H1 (cell line): ENCODE data around the gene DISC1. TPM values are rescaled to one million over a fixed set of nuclear protein-coding genes. Genes with fewer than 3 reads are reported as not detected.

Experiments
- CTCF ChIA-PET: fragments of 300-600 bp; sonication (Branson Sonifier 250); formaldehyde crosslinking; loops from one replicate; lab custom pipeline; 2021; ENCODE audit not compliant: partially characterized antibody; lab: Charles Lee
- POLR2A ChIA-PET: fragments of 300-600 bp; sonication (Branson Sonifier 250); formaldehyde crosslinking; loops from one replicate; lab custom pipeline; 2021; ENCODE audit warnings: inconsistent platforms; ENCODE audit not compliant: partially characterized antibody; lab: Charles Lee
- DNase-seq, 2 experiments: peaks; one replicate each; pipeline versions ENCODE4 v3.0.0 to v3.0.0-alpha.2; 2010 to 2022; ENCODE audit warnings: low spot score in 2 of 2, low read depth in 1 of 2, mixed read lengths in 1 of 2
- FAIRE-seq: peaks from 2 replicates; lab custom pipeline; 2011; peaks lifted over from hg19 to GRCh38; lab: Jason Lieb, UNC
- H2AFZ ChIP-seq: 2 replicates; pipeline ENCODE4 v1.8.1; 2012; ENCODE audit warnings: low read length, inconsistent platforms
- H2AK5ac ChIP-seq: 2 replicates; pipeline ENCODE4 v1.6.1; 2013; ENCODE audit warnings: low read depth, low read length
- H2BK120ac ChIP-seq: replicated peaks from 2 replicates; pipeline ENCODE3; 2013; ENCODE audit warnings: low read depth, low read length, inconsistent platforms
- H2BK12ac ChIP-seq: 2 replicates; pipeline ENCODE4 v1.6.1; 2013; ENCODE audit warnings: low read depth, low read length
- H2BK15ac ChIP-seq: 2 replicates; pipeline ENCODE4 v1.6.1; 2013; ENCODE audit warnings: low read length
- H2BK20ac ChIP-seq: 2 replicates; pipeline ENCODE4 v1.6.1; 2013; ENCODE audit warnings: low read length
- H2BK5ac ChIP-seq: 2 replicates; pipeline ENCODE4 v1.6.1; 2013; ENCODE audit warnings: low read depth, low read length
- H3K14ac ChIP-seq: 2 replicates; pipeline ENCODE4 v1.6.1; 2013; ENCODE audit warnings: inconsistent platforms; ENCODE audit not compliant: insufficient read length
- H3K18ac ChIP-seq: 2 replicates; pipeline ENCODE4 v1.6.1; 2013; ENCODE audit warnings: low read length; ENCODE audit errors: extremely low read depth
- H3K23ac ChIP-seq: 2 replicates; pipeline ENCODE4 v1.6.1; 2013; ENCODE audit warnings: inconsistent platforms; ENCODE audit not compliant: insufficient read length
- H3K23me2 ChIP-seq: 2 replicates; pipeline ENCODE4 v1.6.1; 2013; ENCODE audit warnings: low read depth, low read length
- H3K27ac ChIP-seq: 2 replicates; pipeline ENCODE4 v1.6.1; 2011; ENCODE audit warnings: low read depth, low read length, inconsistent platforms
- H3K27me3 ChIP-seq, 4 experiments: replicated peaks in 1 of 4; 1 replicate in 1 of 4; 2 replicates in 3 of 4; pipeline versions ENCODE4 v1.6.1 to v1.8.1; 2011 to 2013; ENCODE audit warnings: low read length in 3 of 4, mild to moderate bottlenecking in 3 of 4, inconsistent platforms in 2 of 4, mixed read lengths in 2 of 4, moderate library complexity in 1 of 4; ENCODE audit not compliant: control insufficient read depth in 3 of 4, insufficient read depth in 3 of 4; ENCODE audit errors: extremely low read depth in 1 of 4
- H3K36me3 ChIP-seq, 4 experiments: 2 replicates each; pipeline versions ENCODE4 v1.6.1 to v1.8.1; 2011 to 2013; ENCODE audit warnings: mild to moderate bottlenecking in 4 of 4, low read length in 3 of 4, moderate library complexity in 2 of 4, control low read depth in 1 of 4, inconsistent platforms in 1 of 4; ENCODE audit not compliant: insufficient read depth in 4 of 4, control insufficient read depth in 2 of 4
- H3K4ac ChIP-seq: replicated peaks from 2 replicates; pipeline ENCODE3; 2013; ENCODE audit warnings: low read length, low read depth, mixed read lengths, inconsistent platforms; ENCODE audit not compliant: insufficient read length
- H3K4me1 ChIP-seq, 4 experiments: replicated peaks in 1 of 4; 1 replicate in 1 of 4; 2 replicates in 3 of 4; pipeline versions ENCODE4 v1.6.1 to v1.8.1; 2011 to 2013; ENCODE audit warnings: low read length in 3 of 4, inconsistent platforms in 2 of 4, mixed read lengths in 1 of 4; ENCODE audit not compliant: insufficient read depth in 4 of 4, control insufficient read depth in 3 of 4
- H3K4me2 ChIP-seq, 2 experiments: 2 replicates each; pipeline versions ENCODE4 v1.6.1 to v1.8.1; 2011 to 2013; ENCODE audit warnings: low read depth in 2 of 2, low read length in 2 of 2, control low read depth in 1 of 2, inconsistent platforms in 1 of 2, mild to moderate bottlenecking in 1 of 2; ENCODE audit not compliant: insufficient read depth in 1 of 2
- H3K4me3 ChIP-seq, 4 experiments: fragments of 200-600, 300-600 bp in 1 of 4; sonication (generic), shearing (Covaris generic), sonication (Bioruptor Twin) in 1 of 4; 2 replicates each; pipeline versions ENCODE4 v1.5.1 to v1.8.1; 2011 to 2016; ENCODE audit warnings: low read length in 4 of 4, low read depth in 3 of 4, control low read depth in 2 of 4, inconsistent platforms in 2 of 4, mild to moderate bottlenecking in 2 of 4, mixed read lengths in 1 of 4, moderate library complexity in 1 of 4; ENCODE audit not compliant: insufficient read depth in 2 of 4; ENCODE audit errors: extremely low read depth in 1 of 4
- H3K56ac ChIP-seq: replicated peaks from 2 replicates; pipeline ENCODE3; 2013; ENCODE audit warnings: low read depth, mild to moderate bottlenecking, mixed read lengths, low read length, inconsistent platforms; ENCODE audit not compliant: insufficient read length
- H3K79me1 ChIP-seq: 2 replicates; pipeline ENCODE4 v1.6.1; 2013; ENCODE audit warnings: low read depth, low read length, control low read depth
- H3K79me2 ChIP-seq, 2 experiments: 2 replicates each; pipeline versions ENCODE4 v1.6.1 to v1.8.1; 2012 to 2013; ENCODE audit warnings: low read length in 2 of 2, mild to moderate bottlenecking in 2 of 2, inconsistent platforms in 1 of 2; ENCODE audit not compliant: insufficient read depth in 2 of 2, control insufficient read depth in 1 of 2
- H3K9ac ChIP-seq, 4 experiments: replicated peaks in 1 of 4; 1 replicate in 1 of 4; 2 replicates in 3 of 4; pipeline versions ENCODE4 v1.6.1 to v1.8.1; 2011 to 2013; ENCODE audit warnings: low read depth in 3 of 4, low read length in 3 of 4, control low read depth in 2 of 4, mild to moderate bottlenecking in 2 of 4, moderate library complexity in 2 of 4, inconsistent platforms in 1 of 4; ENCODE audit errors: extremely low read depth in 1 of 4
- H3K9me3 ChIP-seq, 2 experiments: 2 replicates each; pipeline versions ENCODE4 v1.6.1 to v1.8.1; 2012 to 2013; ENCODE audit warnings: mild to moderate bottlenecking in 2 of 2, moderate library complexity in 2 of 2, control low read depth in 1 of 2, inconsistent platforms in 1 of 2, low read depth in 1 of 2, low read length in 1 of 2, mixed read lengths in 1 of 2; ENCODE audit not compliant: insufficient read depth in 2 of 2
- H4K20me1 ChIP-seq, 2 experiments: replicated peaks in 1 of 2; 2 replicates each; pipeline versions ENCODE3 to v1.8.1; 2011 to 2013; ENCODE audit warnings: inconsistent platforms in 2 of 2, low read length in 2 of 2, mild to moderate bottlenecking in 1 of 2; ENCODE audit not compliant: insufficient read depth in 2 of 2, control insufficient read depth in 1 of 2
- H4K5ac ChIP-seq: 2 replicates; pipeline ENCODE4 v1.6.1; 2013; ENCODE audit warnings: low read length, low read depth, mixed read lengths, inconsistent platforms; ENCODE audit not compliant: insufficient read length
- H4K8ac ChIP-seq: 2 replicates; pipeline ENCODE4 v1.8.0; 2013; ENCODE audit warnings: mild to moderate bottlenecking, moderate library complexity, low read length, inconsistent platforms; ENCODE audit not compliant: insufficient read depth; ENCODE audit errors: extremely low read depth
- H4K91ac ChIP-seq: replicated peaks from 2 replicates; pipeline ENCODE3; 2013; ENCODE audit warnings: low read length, mixed read lengths, inconsistent platforms; ENCODE audit not compliant: insufficient read length
- CBX5 ChIP-seq: fragments of 300-800, 300-1000 bp; sonication (generic); IDR thresholded peaks from 2 replicates; pipeline ENCODE4 v1.7.1; 2016; ENCODE audit warnings: antibody characterized with exemption, low read length, low read depth
- KDM4A ChIP-seq: IDR thresholded peaks from one replicate; pipeline ENCODE4 v1.7.1; 2012; ENCODE audit warnings: low read depth, mild to moderate bottlenecking, moderate library complexity, low read length, inconsistent platforms; ENCODE audit not compliant: severe bottlenecking
- NANOG ChIP-seq: IDR thresholded peaks from 2 replicates; pipeline ENCODE4 v1.6.1; 2011; ENCODE audit warnings: low read length, low read depth, mild to moderate bottlenecking, inconsistent platforms; ENCODE audit not compliant: insufficient read depth, poor library complexity, severe bottlenecking
- POU5F1 ChIP-seq: IDR thresholded peaks from 2 replicates; pipeline ENCODE4 v1.6.1; 2011; ENCODE audit warnings: low read depth, mild to moderate bottlenecking, low read length, moderate library complexity
- RXRA ChIP-seq: IDR thresholded peaks from 2 replicates; pipeline ENCODE4 v1.6.1; 2011; ENCODE audit warnings: low read depth, mild to moderate bottlenecking, low read length, moderate library complexity; ENCODE audit not compliant: insufficient read depth
- SP4 ChIP-seq: IDR thresholded peaks from 2 replicates; pipeline ENCODE4 v1.6.1; 2012; ENCODE audit warnings: low read length, inconsistent platforms
- TEAD4 ChIP-seq: IDR thresholded peaks from 2 replicates; pipeline ENCODE4 v1.6.1; 2012; ENCODE audit warnings: low read depth, low read length, inconsistent platforms, mixed read lengths
- YY1 ChIP-seq: IDR thresholded peaks from 2 replicates; pipeline ENCODE4 v1.6.1; 2011; ENCODE audit warnings: low read depth, mild to moderate bottlenecking, low read length
- WGBS, 2 experiments: shearing (Covaris generic) in 1 of 2; methylation state at CpG; one replicate each; pipeline versions ENCODE4 v1.1.6 to v1.1.7; 2013 to 2015; ENCODE audit warnings: low lambda C conversion rate in 2 of 2, mixed read lengths in 2 of 2, inconsistent platforms in 1 of 2, low coverage in 1 of 2, missing lambda C conversion rate in 1 of 2; ENCODE audit not compliant: insufficient replicate concordance in 2 of 2, insufficient coverage in 1 of 2, insufficient read length in 1 of 2; ENCODE audit errors: extremely low coverage in 1 of 2, missing lambda C conversion rate in 1 of 2; 5-methylcytosine and 5-hydroxymethylcytosine counted together
- polyA plus RNA-seq, 7 experiments: library from polyadenylated mRNA; depleted of rRNA in 3 of 7; stranded (reverse) in 5 of 7; unstranded in 2 of 7; fragments of >200 nt in 5 of 7; fragments of 200-250 nt in 2 of 7; gene quantifications; 1 replicate in 5 of 7; 2 replicates in 1 of 7; 4 replicates in 1 of 7; pipeline versions ENCODE4 v1.2.1 to v1.2.3, GENCODE V29; 2011 to 2013; ENCODE audit warnings: missing spikeins in 2 of 7, mixed read lengths in 2 of 7
- total RNA-seq: library from RNA; stranded (reverse); fragmentation: NEBNext Ultra II Directional; extraction: Animal tissue kit (Norgen Biotek cat#: 25700); gene quantifications from 2 replicates; pipeline ENCODE4 v1.2.1, GENCODE V29; 2021

DISC1 gene
- total and polyA plus RNA-seq, 2 of the 8 experiments (the other 6 are each of a cell fraction or from before 2014, with no cell fraction given): 1.1 to 3.5 TPM

GRCh38 chr1:231918239-231919015 lies 291.8 kb downstream of the DISC1 start:
- Histone ChIP-seq H3K18ac (no peak overlapping the region), H2BK12ac (no peak overlapping the region), H4K8ac (no peak overlapping the region), H3K36me3 (no peaks in the 10 kb centered on the region), H3K4me3 (no peak overlapping the region), H3K27ac (no peak overlapping the region), H2BK15ac (no peak overlapping the region), H3K14ac (no peak overlapping the region), H3K23me2 (no peaks in the 10 kb centered on the region), H3K23ac (no peak overlapping the region), H2AK5ac (no peak overlapping the region), H3K9me3 (no peaks in the 10 kb centered on the region), H3K4ac (no peak overlapping the region), H3K4me1 (no peaks in the 10 kb centered on the region; a peak in 1 of 7 replicates), H3K79me1 (no peaks in the 10 kb centered on the region), H2BK20ac (no peak overlapping the region), H3K56ac (no peak overlapping the region), H3K79me2 (no peaks in the 10 kb centered on the region), H2BK120ac (no peak overlapping the region), H3K9ac (no peak overlapping the region), H2AFZ (no peak overlapping the region), H2BK5ac (no peak overlapping the region), H3K4me2 (no peak overlapping the region), H4K20me1 (no peaks in the 10 kb centered on the region), H3K27me3 (no peaks in the 10 kb centered on the region; a peak in 1 of 7 replicates), H4K5ac (no peak overlapping the region), H4K91ac (no peak overlapping the region)
- ChIA-PET POLR2A (no interaction called here), CTCF (interaction anchor here (0.9 to 3.7 kb wide), 5 partner anchors 14 to 65 kb away, joined by 3 to 24 read pairs (median 3); no protein-coding TSS in a partner anchor)
- WGBS, 2 experiments: 76% methylated on average over 6 of the region's 6 CpGs; no CpG with 5 or more reads in 1 of the 2 experiments
- DNase-seq: no peak
- TF ChIP-seq POU5F1 (no peak), YY1 (no peak), NANOG (no peak), CBX5 (no peak), KDM4A (no peak), RXRA (no peak), SP4 (no peak), TEAD4 (no peak)
- no peak for FAIRE-seq
